ENCODE measurements around the gene HMCN1.
"Not testable (repeated sequence)": the region's sequence is repeated elsewhere in the genome, so short reads cannot be mapped to it uniquely, and the experiment has no call there.

HMCN1 gene

DNA sequence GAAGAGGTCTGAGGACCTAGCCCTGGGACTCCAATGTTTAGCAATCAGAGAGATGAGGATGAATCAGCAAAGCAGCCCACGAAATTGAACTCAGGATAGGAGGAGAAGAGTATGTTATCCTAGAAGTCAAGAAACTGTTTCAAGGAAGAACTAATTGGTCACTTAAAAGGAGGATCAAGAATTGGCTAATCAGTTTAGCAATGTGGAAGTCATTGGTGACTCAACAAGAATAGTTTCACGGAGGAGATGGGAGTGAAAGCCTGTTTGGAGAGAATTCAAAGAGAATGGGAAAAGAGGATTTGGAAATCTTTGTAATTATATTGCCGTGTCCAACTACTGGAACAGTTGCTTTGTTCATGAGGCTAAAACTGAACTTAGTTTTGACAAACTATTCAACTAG, 7.4 kb downstream of the HMCN1 start:
- no peak for DNase-seq (ENCODE audit: low read depth, low spot score)

DNA sequence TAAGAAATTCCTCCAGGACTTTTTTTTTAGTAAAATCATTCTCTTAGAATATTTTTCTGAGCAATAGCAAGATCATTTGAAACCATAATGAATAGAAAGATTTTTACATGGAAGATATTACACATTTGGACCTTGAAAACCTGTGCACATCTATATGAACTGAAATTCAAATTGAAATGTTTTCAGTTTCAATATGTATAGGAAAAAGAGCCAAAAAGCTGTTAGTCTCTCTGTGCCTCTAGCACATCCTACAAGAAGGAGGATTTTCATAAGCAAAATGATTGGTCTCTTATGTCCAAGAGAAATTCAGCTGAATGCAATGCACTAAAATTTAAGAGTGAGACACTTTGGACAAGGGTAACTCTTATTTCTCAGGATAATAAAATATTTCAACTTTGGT, 8.2 kb downstream of the HMCN1 start:
- DNase-seq (ENCODE audit: low read depth, low spot score), result no peak

DNA sequence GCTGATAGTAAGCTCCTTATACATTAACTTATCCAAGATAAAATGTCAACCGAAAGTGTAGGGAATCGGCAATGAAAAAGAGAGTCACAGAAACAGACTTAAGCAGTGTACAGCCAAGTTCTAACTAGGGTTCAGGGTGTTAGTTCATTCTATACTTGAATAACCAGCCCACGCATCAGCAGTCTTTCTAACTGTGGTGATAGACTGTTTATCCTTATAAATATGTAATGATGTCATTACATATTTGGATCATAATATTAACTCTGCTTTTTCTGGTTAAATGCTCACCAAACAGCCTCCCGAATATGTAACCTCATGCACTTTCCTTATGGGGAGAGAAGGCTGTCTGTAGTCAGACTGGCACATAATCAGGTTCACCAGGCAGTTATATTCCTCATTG, 11.0 kb downstream of the HMCN1 start:
- DNase-seq (ENCODE audit: low read depth, low spot score), result no peak

DNA sequence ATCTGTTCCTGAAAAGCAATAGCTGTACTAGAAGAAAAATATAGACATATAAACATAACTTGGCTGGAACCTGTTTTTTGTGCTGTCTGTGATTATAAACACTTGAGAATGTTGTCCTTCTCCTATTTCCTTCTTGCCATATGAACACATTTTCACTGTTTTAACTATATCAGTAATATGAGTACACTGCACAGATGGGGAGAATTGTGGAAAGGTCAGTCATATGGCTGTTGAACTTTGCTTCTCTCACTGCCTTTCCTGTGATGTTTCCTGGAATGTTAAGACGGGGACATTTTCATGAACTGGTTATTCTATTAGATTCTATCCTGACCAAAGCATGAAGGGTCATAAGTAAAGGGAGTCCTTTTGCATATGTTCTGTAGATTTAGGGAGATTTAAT, 24.9 kb downstream of the HMCN1 start:
- DNase-seq (ENCODE audit: low read depth, low spot score), result no peak

DNA sequence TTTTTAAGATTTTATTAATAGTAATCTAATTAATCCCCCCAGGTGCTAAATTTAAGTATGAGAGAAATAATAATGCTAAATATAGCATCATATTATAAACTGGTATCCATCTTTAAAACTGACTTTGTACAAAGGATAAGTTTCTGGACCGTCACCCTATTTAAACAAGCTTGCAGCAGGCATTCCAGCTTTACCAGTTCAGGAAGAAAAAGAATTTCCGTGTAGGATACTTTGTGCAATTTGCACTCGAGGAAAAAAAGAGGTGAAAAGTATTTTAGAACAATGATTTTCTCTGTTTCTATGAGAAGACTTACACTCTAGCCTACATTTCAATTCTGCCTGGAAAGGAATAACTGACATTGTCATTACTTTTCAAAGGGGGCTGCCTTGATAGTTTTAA, 27.6 kb downstream of the HMCN1 start:
- DNase-seq (ENCODE audit: low read depth, low spot score), result no peak

DNA sequence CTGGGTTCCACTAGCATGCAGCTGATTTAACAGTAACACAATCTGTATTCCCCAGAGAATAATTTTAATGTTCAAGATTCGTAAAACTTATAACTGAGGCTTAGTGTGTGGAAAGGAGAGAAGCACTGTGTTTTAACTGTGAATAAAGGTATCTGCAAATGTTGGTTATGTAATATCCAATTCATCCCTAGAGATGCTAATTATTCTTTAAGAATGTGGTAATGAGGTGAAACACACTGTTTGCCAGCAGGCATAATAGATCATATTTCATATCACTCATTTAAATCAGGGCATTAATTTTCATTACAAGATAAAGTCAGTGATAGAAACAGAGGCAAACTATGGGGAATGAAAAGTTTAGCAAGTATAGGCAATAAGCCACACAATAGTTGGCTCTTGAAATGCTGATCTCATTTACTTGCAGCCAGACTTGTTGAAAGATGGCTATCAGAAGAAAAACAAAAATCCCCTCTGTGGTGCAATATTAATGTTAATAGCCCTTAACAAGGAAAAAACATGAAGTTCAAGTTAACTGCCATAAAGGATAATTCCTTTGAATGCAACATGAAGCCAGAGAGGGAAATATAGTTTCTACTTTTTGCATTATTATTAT, 33.4 kb downstream of the HMCN1 start:
- no peak for DNase-seq (ENCODE audit: low read depth, low spot score)

DNA sequence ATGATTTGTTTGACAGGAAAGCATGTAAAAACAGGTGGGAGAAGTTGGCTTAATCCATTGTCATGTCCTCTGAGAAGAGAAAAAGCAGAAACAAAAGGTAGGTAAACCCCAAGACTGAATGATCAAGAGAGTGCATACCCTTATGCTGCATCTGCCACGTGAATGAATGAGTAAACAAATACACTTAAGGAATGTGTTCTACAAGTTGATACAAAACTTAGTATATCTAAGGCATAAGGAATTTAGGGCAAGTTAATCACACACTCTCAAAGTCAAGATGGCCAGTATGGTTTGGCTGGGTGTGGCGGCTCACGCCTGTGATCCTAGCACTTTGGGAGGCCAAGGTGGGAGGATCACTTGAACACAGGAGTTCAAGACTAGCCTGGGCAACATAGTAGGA, 34.2 kb downstream of the HMCN1 start:
- no peak for DNase-seq (ENCODE audit: low read depth, low spot score)

DNA sequence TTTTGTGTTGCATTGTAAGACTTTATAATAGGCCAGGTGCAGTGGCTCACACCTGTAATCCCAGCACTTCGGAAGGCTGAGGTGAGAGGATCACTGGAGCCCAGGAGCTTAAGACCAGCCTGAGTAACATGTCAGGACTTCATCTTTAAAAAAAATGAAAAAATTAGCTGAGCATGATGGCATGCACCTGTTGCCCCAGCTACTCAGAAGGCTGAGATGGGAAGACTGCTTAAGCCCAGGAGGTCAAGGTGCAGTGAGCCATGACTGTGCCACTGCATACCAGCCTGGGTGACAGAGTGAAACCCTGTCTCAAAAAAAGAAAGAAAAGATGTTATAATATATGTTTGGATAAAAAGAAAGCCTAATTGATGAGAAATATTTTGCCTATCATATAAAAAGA, 34.9 kb downstream of the HMCN1 start:
- no peak for DNase-seq (ENCODE audit: low read depth, low spot score)

DNA sequence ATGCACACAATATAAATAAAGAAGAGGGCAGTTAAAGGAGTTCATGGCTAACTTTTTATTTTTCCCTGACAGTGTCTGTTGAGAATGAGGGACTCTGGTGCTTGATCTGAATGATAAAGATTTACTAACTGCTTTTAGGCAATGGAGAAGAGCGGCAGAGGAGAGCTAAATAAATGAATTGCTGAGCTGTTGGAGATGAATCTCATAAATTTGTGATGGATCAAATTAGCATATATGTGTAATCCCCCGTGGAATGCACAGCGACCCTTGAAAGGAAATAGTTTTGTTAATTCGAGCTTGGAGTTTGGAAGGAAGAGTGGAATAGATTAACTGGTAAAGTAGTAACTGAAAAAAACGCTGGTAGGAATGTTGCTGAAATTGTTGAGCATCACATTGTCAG, 40.2 kb downstream of the HMCN1 start:
- no peak for DNase-seq (ENCODE audit: low read depth, low spot score)

DNA sequence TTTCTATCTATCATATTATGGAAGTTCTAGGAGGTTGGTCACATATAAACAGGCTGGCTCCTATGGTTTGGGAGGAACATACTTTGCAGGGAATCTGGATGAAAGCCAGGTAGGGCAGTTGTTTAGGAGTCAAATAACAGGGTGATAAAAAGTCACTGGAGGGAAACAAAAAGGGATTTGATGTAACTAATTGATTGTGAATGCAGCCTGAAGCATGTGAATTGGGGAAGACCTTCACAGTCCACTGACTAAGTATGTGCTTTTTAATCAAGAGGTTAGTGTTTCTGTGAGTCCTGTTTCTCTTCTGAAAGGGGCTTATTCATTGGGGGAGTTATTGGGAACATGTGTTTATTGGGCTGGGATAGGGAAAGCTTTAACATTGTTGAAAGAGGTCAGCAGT, 41.3 kb downstream of the HMCN1 start:
- no peak for DNase-seq (ENCODE audit: low read depth, low spot score)

DNA sequence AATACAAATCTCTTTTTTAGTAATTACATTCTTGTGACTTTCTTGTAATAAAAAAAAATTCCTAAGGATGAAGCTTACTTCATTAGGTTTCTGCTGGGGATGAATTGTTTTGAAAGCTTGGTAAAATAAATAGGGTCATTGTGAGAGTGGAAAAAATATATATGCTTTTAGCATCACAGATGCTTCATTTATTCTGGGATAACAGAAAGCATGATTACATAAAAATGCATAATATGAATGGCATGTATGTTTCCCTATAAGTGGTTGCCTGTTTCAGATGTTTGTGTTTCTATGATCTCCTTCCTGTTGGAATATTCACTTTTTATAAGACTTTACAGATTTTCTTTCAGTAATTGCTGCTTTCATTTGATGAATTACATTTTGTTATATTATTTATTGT, 42.3 kb downstream of the HMCN1 start:
- DNase-seq (ENCODE audit: low read depth, low spot score), result no peak

DNA sequence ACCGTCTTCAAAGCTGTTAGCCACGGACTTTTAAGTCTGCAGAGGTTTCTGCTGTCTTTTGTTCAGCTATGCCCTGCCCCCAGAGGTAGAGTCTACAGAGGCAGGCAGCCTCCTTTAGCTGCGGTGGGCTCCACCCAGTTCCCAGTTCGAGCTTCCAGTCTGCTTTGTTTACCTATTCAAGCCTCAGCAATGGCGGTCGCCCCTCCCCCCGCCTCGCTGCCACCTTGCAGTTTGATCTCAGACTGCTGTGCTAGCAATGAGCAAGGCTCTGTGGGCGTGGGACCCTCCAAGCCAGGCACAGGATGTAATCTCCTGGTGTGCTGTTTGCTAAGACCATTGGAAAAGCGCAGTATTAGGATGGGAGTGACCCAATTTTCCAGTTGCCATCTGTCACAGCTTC, 49.7 kb downstream of the HMCN1 start:
- DNase-seq (ENCODE audit: low read depth, low spot score), result not testable (repeated sequence)

DNA sequence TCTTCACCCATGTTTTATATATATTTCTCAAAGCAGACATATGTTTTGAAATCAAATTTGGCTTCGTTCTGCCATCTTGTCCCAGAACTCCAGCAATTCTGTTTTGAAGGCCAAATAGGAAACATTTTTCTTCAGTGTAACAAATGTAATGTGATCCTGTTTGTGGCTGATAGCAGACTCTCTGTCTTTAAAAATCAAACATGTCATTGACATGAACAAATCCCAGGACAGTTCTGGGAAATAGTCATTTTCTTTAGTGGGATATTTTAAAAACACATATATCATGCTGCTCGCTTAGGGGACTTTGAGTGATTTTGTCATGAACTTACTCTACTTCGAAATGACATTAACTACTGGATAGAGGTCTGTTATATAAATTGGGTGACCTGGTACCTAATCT, 51.4 kb downstream of the HMCN1 start:
- no peak for DNase-seq (ENCODE audit: low read depth, low spot score)

DNA sequence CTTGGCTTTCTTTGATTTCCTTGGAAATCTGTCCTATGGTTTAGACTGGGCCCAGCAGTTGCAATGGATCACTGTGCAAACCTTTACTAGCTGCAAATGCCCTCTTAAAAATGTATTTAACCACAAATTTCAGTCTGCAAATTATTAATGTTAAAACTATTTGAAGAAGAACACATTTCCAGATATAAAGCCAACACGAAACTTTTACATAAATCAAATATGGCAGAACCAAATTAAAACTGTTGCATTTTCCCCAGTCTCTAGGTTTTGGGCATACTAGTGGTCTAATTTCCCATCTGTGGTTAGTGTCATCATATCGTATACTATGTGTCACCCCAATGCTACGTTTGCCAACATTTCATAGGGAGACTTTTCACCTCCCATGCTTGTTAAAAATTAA, 52.3 kb downstream of the HMCN1 start:
- no peak for DNase-seq (ENCODE audit: low read depth, low spot score)

DNA sequence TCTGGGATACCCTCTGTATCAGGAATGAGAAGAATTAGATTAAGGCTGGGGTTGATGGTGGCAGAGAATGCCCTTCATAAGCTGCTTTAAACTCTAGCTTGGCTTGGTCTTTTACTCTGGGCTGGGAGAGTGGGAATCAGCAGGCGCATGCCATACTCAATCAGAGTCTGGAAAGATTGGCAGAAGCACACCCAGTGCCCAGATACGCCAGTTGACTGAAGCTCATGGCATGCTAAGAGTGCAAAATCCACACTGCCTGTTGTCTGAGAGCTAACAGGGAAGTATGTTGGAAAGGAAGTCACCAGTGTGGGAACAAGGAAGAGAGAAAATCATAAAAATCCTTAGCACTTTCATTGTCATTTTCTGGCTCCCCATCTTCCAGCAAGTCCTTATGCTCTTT, 53.0 kb downstream of the HMCN1 start:
- DNase-seq (ENCODE audit: low read depth, low spot score), result no peak

DNA sequence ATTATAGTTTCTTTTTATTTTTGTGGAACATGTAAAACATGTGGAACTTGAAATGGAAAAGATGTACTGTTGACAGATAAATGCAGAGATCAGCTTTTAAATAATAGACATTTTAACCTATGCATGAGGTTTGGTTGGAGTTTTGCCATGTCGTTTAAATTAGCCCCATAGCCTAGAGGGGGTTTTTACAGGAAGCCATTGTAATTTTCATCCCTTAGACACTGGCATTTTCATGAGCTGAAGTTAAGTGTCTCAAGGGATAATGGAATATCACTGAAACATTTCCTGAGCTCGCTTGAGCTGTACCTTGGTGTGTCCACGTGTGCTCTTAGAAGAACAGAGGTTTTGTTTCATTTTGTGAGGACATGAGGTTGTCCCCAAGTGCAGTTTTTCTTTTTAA, 54.2 kb downstream of the HMCN1 start:
- no peak for DNase-seq (ENCODE audit: low read depth, low spot score)

DNA sequence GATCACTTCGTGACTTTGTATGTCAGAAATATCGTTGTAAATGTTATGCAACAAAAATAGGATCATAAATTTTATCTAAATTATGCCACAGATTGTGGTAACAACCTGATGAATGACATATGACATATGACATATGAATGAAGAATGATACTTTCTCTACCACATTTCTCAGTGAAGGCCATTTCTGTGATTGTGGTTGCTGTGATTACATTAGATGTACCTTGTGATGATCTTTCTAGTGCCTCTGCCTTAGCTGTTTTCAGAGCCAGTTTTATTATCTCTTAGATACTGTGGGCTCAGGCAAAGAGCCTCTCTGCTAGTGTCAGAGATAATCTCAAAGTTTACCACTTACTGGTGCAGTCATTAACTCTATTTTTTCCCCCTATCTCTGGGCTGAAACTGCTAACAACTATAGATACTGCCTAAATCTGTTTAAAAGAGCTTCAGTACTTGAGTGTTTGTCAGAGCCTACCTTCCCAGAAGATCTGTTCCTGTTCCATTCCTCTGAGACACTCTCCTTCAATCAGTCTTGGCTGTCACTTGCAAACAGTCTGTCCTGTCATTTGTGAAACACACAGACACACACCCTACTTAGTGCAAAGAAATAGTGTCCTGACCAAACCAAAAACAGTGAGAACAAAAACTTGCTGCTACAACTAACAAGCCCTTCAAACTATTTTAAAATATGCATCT, 55.5 kb downstream of the HMCN1 start:
- no peak for DNase-seq (ENCODE audit: low read depth, low spot score)

DNA sequence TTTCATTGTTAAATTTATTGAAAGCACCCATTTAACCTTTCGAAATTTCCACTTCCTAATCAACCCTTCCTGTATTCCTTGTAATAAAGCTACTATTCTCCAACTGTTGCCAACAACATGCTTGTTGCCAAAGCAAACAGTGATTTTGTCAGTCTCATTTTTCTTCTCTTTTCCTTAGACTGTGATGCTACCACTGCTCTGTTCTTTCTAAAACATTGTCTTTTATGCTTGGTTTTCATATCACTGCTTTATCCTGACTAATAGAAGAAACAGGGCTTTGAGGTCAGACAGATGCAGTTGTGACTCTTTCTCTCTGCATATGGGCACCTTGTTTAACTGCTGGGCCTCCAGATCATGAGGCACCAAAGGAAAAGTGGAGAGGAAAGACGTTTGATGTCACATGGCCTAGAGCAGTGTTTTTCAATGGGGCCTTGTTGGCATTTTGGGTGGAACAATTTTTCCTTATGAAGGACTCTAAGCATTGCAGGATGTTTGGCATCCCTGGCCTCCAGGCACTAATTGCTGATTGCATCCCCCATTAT, 56.1 kb downstream of the HMCN1 start:
- no peak for DNase-seq (ENCODE audit: low read depth, low spot score)

DNA sequence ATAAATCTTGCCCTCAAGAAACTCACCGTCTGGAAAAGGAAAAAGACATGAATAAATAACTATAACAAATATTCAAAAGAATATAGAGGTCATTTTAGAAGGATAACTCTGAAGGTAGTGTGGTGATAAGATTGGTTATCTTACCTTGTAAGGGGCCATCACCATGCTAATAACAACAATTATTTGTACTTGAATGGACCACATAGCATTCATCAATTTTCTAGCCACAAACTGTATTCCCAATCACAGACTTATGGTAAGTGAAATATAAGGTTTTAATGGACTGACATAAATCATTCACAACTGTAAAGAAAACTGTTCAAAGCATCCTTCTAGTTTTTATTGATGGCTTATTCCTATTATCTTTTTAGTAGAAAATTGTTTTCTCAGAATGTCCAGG, 57.8 kb downstream of the HMCN1 start:
- no peak for DNase-seq (ENCODE audit: low read depth, low spot score)

DNA sequence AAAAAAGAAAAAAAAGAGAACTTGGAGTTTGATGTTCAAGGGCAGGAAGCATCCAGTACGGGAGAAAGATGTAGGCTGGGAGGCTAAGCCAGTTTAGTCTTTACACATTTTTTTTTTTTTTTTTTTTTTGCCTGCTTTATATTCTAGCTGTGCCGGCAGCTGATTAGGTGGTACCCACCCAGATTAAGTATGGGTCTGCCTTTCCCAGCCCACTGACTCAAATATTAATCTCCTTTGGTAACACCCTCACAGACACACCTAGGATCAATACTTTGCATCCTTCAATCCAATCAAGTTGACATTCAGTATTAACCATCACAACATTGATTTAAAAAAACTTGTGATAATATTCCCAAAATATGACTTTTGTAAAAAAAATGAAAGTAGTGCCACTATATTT, 60.3 kb downstream of the HMCN1 start:
- not testable (repeated sequence) for DNase-seq (ENCODE audit: low read depth, low spot score)

DNA sequence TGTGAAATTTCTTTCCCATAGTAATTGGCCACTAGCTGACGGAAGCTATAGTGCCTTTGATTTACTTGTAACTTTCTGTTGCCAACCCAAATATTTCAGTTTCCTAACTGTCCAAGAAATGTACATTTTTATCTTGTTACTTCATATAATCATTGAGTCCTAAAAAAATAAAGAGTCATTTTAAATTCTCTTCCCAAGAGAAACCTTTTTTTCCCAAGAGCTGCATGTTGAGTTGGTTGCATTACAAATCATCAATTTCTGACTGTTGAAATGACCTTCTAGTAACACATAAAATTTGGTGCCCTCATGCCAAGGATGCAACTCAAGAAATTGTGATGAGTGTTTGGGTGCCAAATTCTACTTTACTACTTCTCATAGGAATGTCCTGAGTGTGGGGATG, 61.0 kb downstream of the HMCN1 start:
- no peak for DNase-seq (ENCODE audit: low read depth, low spot score)

DNA sequence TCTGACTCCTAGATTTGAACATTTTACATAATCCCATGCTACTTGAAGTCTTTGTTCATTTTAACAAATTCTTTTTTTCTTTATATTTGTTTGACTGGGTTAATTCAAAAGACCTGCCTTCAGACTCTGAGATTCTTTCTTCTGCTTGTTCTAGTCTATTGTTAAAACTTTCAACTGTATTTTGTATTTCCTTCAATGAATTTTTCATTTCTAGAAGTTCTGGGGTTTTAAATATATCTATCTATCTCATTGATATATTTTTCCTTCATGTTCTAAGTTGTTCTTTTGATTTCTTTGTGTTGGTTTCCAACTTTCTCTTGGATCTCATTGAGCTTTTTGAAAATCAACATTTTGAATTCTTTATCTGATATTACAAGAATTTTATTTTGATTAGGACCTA, 64.3 kb downstream of the HMCN1 start:
- DNase-seq (ENCODE audit: low read depth, low spot score), result no peak

DNA sequence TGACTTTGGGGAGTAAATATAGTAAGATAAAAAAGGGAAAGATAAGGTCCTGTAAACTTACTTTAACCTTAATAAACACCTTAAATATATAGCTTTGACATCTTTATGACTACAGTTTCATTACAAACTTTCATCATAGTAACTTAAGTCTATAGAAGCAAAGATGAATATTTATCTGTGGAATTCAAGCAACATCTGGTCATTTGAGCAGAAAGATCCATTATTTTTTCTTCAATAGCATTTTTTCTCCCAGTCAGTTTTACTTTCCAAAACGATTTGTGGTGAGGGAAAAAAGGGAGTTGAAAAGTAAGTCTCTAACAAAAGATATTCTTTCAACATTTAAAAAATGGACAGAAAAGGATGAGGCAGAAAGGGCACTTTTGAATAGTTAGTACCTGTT, 69.0 kb downstream of the HMCN1 start:
- DNase-seq (ENCODE audit: low read depth, low spot score), result no peak

DNA sequence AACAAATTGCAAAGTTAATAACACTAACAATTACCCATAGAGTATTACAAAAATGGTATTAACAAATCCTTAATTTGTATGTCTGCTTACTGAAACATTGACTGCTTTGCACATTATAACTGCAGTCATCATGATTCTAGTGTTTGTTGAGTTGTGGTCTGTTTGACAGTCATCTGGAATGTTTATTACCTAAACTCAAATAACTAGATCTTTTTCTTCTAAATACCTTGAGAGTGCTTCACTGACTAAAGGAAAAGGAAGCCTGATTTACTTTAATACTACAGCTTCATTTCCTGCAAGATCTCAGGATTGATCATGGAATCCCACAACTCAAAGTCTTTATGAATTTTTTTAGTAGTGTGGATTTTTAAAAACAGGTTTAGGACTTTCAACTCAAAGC, 70.0 kb downstream of the HMCN1 start:
- no peak for DNase-seq (ENCODE audit: low read depth, low spot score)
